ENCODE results near the gene KCTD20. TPM values are rescaled to one million over a fixed set of nuclear protein-coding genes. Genes with fewer than 3 reads are reported as not detected.

KCTD20 gene
- total RNA-seq, 1 donor from 2014 or later: 48.1 TPM

- Mint-ChIP-seq H3K27ac (ENCODE audit: unreplicated experiment) (no peak overlapping the region), H3K4me3 (no peak overlapping the region), H3K4me1 (peaks cover 4% of the 10 kb centered on the region), H3K27me3 (ENCODE audit: low read depth) (no peaks in the 10 kb centered on the region), H3K9me3 (no peaks in the 10 kb centered on the region), H3K36me3 (ENCODE audit: low read depth) (no peaks in the 10 kb centered on the region)
- TF ChIP-seq CTCF (conservative IDR thresholded peaks at IDR 0.05): no peak
- DNase-seq (ENCODE audit: low read depth, low spot score): no peak
These were observed 18.1 kb downstream of the KCTD20 start for GRCh38 chr6:36460916-36461315.

GRCh38 chr6:36461646-36462045 is 18.8 kb downstream of the KCTD20 start:
- Mint-ChIP-seq H3K27ac (ENCODE audit: unreplicated experiment) (no peak overlapping the region), H3K9me3 (no peaks in the 10 kb centered on the region), H3K36me3 (ENCODE audit: low read depth) (peaks cover 1% of the 10 kb centered on the region), H3K4me1 (peaks cover 4% of the 10 kb centered on the region), H3K4me3 (no peak overlapping the region), H3K27me3 (ENCODE audit: low read depth) (no peaks in the 10 kb centered on the region)
- TF ChIP-seq CTCF (conservative IDR thresholded peaks at IDR 0.05): no peak
- DNase-seq (ENCODE audit: low read depth, low spot score): no peak

- no peak for TF ChIP-seq CTCF (conservative IDR thresholded peaks at IDR 0.05)
- H3K4me1 Mint-ChIP-seq: peaks cover 4% of the 10 kb centered on the region
- peaks cover 5% of the 10 kb centered on the region for H3K36me3 Mint-ChIP-seq (ENCODE audit: low read depth)
- no peaks in the 10 kb centered on the region for H3K9me3 Mint-ChIP-seq
- H3K4me3 Mint-ChIP-seq: no peak overlapping the region
- DNase-seq (ENCODE audit: low read depth, low spot score): no peak
- H3K27ac Mint-ChIP-seq (ENCODE audit: unreplicated experiment): no peak overlapping the region
- no peaks in the 10 kb centered on the region for H3K27me3 Mint-ChIP-seq (ENCODE audit: low read depth)
These were observed 20.9 kb downstream of the KCTD20 start for GRCh38 chr6:36463676-36464075.

GRCh38 chr6:36464233-36464632 is 21.4 kb downstream of the KCTD20 start:
- Mint-ChIP-seq H3K9me3 (no peaks in the 10 kb centered on the region), H3K36me3 (ENCODE audit: low read depth) (peaks cover 5% of the 10 kb centered on the region), H3K4me1 (peaks cover 7% of the 10 kb centered on the region), H3K4me3 (no peak overlapping the region), H3K27ac (ENCODE audit: unreplicated experiment) (no peak overlapping the region), H3K27me3 (ENCODE audit: low read depth) (no peaks in the 10 kb centered on the region)
- TF ChIP-seq CTCF (conservative IDR thresholded peaks at IDR 0.05): no peak
- no peak for DNase-seq (ENCODE audit: low read depth, low spot score)

DNA sequence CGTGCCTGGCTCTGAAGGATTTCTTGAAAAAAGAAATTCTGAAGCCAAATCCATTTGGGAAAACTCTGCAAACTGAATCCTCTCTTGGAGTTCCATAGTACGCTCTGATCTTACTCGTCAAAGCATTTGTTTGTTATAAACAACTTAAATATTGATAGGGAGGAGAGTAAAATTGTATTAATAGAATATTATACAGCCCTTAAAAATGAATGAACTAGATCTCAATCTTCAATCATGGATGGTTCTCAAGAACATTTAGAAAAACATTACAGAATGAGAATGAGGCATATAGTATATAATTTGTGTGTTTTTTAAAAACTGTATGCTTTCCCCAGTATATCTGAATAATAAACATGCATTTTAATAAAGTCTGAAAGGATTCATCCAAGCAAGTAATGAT is 24.8 kb downstream of the KCTD20 start:
- DNase-seq (ENCODE audit: low read depth, low spot score): no peak
- Mint-ChIP-seq H3K4me1 (peaks cover 4% of the 10 kb centered on the region), H3K4me3 (no peak overlapping the region), H3K9me3 (no peaks in the 10 kb centered on the region), H3K27me3 (ENCODE audit: low read depth) (no peaks in the 10 kb centered on the region), H3K27ac (ENCODE audit: unreplicated experiment) (no peak overlapping the region), H3K36me3 (ENCODE audit: low read depth) (peaks cover 12% of the 10 kb centered on the region)
- TF ChIP-seq CTCF (conservative IDR thresholded peaks at IDR 0.05): no peak

DNA sequence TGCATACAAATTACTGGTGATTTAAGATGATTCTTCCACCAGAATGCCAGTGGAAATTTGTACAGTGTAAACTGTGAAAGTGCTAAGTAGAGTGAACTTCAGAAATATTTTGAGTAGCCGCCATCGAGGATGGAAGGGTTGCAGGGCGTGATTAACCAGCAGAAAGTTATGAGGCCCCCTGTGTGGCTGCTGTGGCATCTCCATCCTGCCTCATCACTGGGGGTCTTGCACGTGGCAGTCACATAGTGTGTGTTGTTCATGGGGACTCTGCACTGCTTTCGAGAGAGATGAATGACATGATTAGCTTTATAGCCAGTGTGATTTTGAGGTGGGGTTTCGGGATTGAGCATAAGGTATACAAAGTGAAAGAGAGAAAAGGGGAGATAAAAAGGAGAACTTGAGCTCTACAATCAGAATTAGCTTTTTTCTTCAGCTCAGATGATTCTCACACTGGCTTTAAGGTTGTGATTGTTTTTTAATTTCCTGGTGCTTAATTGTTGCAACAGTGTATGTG is 26.4 kb downstream of the KCTD20 start:
- Mint-ChIP-seq H3K4me3 (no peak overlapping the region), H3K9me3 (no peaks in the 10 kb centered on the region), H3K27ac (ENCODE audit: unreplicated experiment) (no peak overlapping the region), H3K27me3 (ENCODE audit: low read depth) (no peaks in the 10 kb centered on the region), H3K4me1 (peaks cover 4% of the 10 kb centered on the region), H3K36me3 (ENCODE audit: low read depth) (peaks cover 12% of the 10 kb centered on the region)
- DNase-seq (ENCODE audit: low read depth, low spot score): no peak
- no peak for TF ChIP-seq CTCF (conservative IDR thresholded peaks at IDR 0.05)
